ENCODE data around the gene TRDMT1. TPM values are rescaled to one million over a fixed set of nuclear protein-coding genes. Genes with fewer than 3 reads are reported as not detected.

TRDMT1 gene
- total RNA-seq, 4 donors from 2014 or later = 3.7 to 9.7 (median 7.9) TPM

DNA sequence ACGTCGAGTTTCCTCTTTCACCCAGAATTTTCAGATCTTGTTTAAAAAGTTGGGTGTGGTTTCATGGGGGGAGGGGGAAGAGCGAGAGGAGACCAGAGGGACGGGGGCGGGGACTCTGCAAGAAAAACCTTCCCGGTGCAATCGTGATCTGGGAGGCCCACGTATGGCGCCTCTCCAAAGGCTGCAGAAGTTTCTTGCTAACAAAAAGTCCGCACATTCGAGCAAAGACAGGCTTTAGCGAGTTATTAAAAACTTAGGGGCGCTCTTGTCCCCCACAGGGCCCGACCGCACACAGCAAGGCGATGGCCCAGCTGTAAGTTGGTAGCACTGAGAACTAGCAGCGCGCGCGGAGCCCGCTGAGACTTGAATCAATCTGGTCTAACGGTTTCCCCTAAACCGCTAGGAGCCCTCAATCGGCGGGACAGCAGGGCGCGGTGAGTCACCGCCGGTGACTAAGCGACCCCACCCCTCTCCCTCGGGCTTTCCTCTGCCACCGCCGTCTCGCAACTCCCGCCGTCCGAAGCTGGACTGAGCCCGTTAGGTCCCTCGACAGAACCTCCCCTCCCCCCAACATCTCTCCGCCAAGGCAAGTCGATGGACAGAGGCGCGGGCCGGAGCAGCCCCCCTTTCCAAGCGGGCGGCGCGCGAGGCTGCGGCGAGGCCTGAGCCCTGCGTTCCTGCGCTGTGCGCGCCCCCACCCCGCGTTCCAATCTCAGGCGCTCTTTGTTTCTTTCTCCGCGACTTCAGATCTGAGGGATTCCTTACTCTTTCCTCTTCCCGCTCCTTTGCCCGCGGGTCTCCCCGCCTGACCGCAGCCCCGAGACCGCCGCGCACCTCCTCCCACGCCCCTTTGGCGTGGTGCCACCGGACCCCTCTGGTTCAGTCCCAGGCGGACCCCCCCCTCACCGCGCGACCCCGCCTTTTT, 26.9 kb upstream of the TRDMT1 start, which contains the start of gene VIM:
VIM (plus strand) TSS at position 151 of the 925 bp plus-strand sequence. CDS start 1,182 bp downstream, outside the sequence.
- in situ Hi-C loops (cut with MboI; ENCODE audit: low pct_ligation_motif_present in 1 of 4, low pct_unique_long_range_greater_than_20kb in 1 of 4, low sequenced_read_pairs in 3 of 4) = no loop called here
- H3K4me1 ChIP-seq = peaks cover 10 to 60% (median 34%) of the 10 kb centered on the region in 4 donors
- intact Hi-C loops (cut with DNase I; ENCODE audit: low total_unique reads) = loop anchor here (2.0 kb wide), 1 partner anchor 28 kb away; the partner anchor contains the start of gene TRDMT1

GRCh38 chr10:17227367-17228090, 26.1 kb upstream of the TRDMT1 start:
- 13 to 14% methylated on average over 8 to 12 of the region's 12 CpGs for WGBS, 2 donors (ENCODE audit: low coverage in 1 of 2)
- Histone ChIP-seq H3K4me3 (peak overlapping the region in 3 of 4 donors; percentile 54 to 69 (median 59)), H3K4me1 (peaks cover 10 to 52% (median 26%) of the 10 kb centered on the region in 4 donors), H3K27ac (peak overlapping the region; percentile 92 to 99 (median 96)), H3K36me3 (peaks cover 0 to 6% (median 0%) of the 10 kb centered on the region in 4 donors), H3K9me3 (no peaks in the 10 kb centered on the region), H3K27me3 (peaks cover 21% of the 10 kb centered on the region)
- no peak for DNase-seq
- intact Hi-C loops (cut with DNase I; ENCODE audit: low total_unique reads) = loop anchor here (2.0 kb wide), 1 partner anchor 27 kb away; the partner anchor contains the start of gene TRDMT1
- TF ChIP-seq EP300 (IDR thresholded peaks at IDR 0.05; ENCODE audit: low read depth) = no peak
- TF ChIP-seq, protein P1, sequence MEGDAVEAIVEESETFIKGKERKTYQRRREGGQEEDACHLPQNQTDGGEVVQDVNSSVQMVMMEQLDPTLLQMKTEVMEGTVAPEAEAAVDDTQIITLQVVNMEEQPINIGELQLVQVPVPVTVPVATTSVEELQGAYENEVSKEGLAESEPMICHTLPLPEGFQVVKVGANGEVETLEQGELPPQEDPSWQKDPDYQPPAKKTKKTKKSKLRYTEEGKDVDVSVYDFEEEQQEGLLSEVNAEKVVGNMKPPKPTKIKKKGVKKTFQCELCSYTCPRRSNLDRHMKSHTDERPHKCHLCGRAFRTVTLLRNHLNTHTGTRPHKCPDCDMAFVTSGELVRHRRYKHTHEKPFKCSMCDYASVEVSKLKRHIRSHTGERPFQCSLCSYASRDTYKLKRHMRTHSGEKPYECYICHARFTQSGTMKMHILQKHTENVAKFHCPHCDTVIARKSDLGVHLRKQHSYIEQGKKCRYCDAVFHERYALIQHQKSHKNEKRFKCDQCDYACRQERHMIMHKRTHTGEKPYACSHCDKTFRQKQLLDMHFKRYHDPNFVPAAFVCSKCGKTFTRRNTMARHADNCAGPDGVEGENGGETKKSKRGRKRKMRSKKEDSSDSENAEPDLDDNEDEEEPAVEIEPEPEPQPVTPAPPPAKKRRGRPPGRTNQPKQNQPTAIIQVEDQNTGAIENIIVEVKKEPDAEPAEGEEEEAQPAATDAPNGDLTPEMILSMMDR (IDR thresholded peaks at IDR 0.05) = peak; percentile 54 to 67 (median 60)
- in situ Hi-C loops (cut with MboI; ENCODE audit: low pct_ligation_motif_present in 1 of 4, low pct_unique_long_range_greater_than_20kb in 1 of 4, low sequenced_read_pairs in 3 of 4) = no loop called here

More for the DNA sequence above, 26.9 kb upstream of the TRDMT1 start, which contains the start of gene VIM:
- DNase-seq = peak; percentile 81
- H3K27me3 ChIP-seq = peaks cover 21% of the 10 kb centered on the region
- H3K9me3 ChIP-seq = no peaks in the 10 kb centered on the region
- peaks cover 0 to 9% (median 1%) of the 10 kb centered on the region in 4 donors for H3K36me3 ChIP-seq
- 0 to 1% methylated on average over 11 to 71 of the region's 77 CpGs for WGBS, 2 donors (ENCODE audit: low coverage in 1 of 2)
- peak within 1 kb of the TSS; percentile 92 to 99 (median 96) for H3K27ac ChIP-seq
- H3K4me3 ChIP-seq = peak within 1 kb of the TSS; percentile 54 to 69 (median 58)
- TF ChIP-seq POLR2A (IDR thresholded peaks at IDR 0.05) = peak; percentile 66
- TF ChIP-seq EP300 (IDR thresholded peaks at IDR 0.05; ENCODE audit: low read depth) = peak; percentile 14
- peak; percentile 73 to 82 (median 81) for TF ChIP-seq POLR2AphosphoS5 (IDR thresholded peaks at IDR 0.05)
- TF ChIP-seq, protein P1 (IDR thresholded peaks at IDR 0.05) = no peak

- peaks cover 21% of the 10 kb centered on the region for H3K27me3 ChIP-seq
- TF ChIP-seq EP300 (IDR thresholded peaks at IDR 0.05; ENCODE audit: low read depth) (no peak), POLR2A (IDR thresholded peaks at IDR 0.05) (no peak), POLR2AphosphoS5 (IDR thresholded peaks at IDR 0.05) (no peak)
- TF ChIP-seq, protein P1 (IDR thresholded peaks at IDR 0.05) = no peak
- peaks cover 0 to under 1% (median 0%) of the 10 kb centered on the region in 4 donors for H3K36me3 ChIP-seq
- peak overlapping the region in 1 of 4 donors; percentile 59 for H3K4me3 ChIP-seq
- in situ Hi-C loops (cut with MboI; ENCODE audit: low pct_ligation_motif_present in 1 of 4, low pct_unique_long_range_greater_than_20kb in 1 of 4, low sequenced_read_pairs in 3 of 4) = no loop called here
- no peaks in the 10 kb centered on the region for H3K9me3 ChIP-seq
- peaks cover 6 to 45% (median 21%) of the 10 kb centered on the region in 4 donors for H3K4me1 ChIP-seq
- no peak for DNase-seq
- WGBS, 2 donors (ENCODE audit: low coverage in 1 of 2) = 79% methylated on average over 8 of the region's 8 CpGs; no CpG with 5 or more reads in 1 of the 2 donors
- peak overlapping the region; percentile 92 to 99 (median 96) for H3K27ac ChIP-seq
- intact Hi-C loops (cut with DNase I; ENCODE audit: low total_unique reads) = no loop called here
Measured at GRCh38 chr10:17226891-17227303, 25.4 kb upstream of the TRDMT1 start.

Data from transverse colon (tissue), 4 donors.